Panc1 (cell line): ENCODE results near the gene SHROOM3. TPM values are rescaled to one million over a fixed set of nuclear protein-coding genes. Genes with fewer than 3 reads are reported as not detected.

Experiments used
- ATAC-seq: fragments of 200-7000 bp; cut with Tn5 transposase; 2 replicates; pipeline ENCODE4 v1.9.1; 2020; ENCODE audit warnings: mild to moderate bottlenecking, moderate library complexity
- BruUV-seq: library from RNA; stranded (reverse); fragments of 400-500 nt; replicated peaks from 2 replicates; lab custom pipeline; 2021; lab: Mats Ljungman, UMichigan
- CTCF ChIA-PET: fragments of 300-600 bp; sonication (Branson Sonifier 250); formaldehyde crosslinking; loops from one replicate; lab custom pipeline; 2022; ENCODE audit warnings: antibody characterized with exemption; lab: Charles Lee
- POLR2A ChIA-PET: fragments of 300-600 bp; sonication (Branson Sonifier 250); formaldehyde crosslinking; loops from one replicate; lab custom pipeline; 2022; ENCODE audit warnings: antibody characterized with exemption; lab: Charles Lee
- DNase-seq: peaks from one replicate; pipeline ENCODE4 v3.0.0-alpha.2; 2010; ENCODE audit warnings: low read depth, low spot score
- H3K27ac ChIP-seq: 2 replicates; pipeline ENCODE4 v1.5.1; 2011; ENCODE audit warnings: mild to moderate bottlenecking, low read length, inconsistent platforms
- H3K27me3 ChIP-seq: fragments of 200-500 bp; sonication (Bioruptor generic); 2 replicates; pipeline ENCODE4 v1.6.0; 2014; ENCODE audit warnings: low read length, inconsistent platforms; ENCODE audit not compliant: control insufficient read depth, insufficient read depth
- H3K36me3 ChIP-seq: fragments of 200-500 bp; sonication (Bioruptor generic); 2 replicates; pipeline ENCODE4 v1.5.1; 2014; ENCODE audit warnings: inconsistent platforms, mild to moderate bottlenecking, low read length, moderate library complexity; ENCODE audit not compliant: control insufficient read depth, insufficient read depth
- H3K4me1 ChIP-seq: 2 replicates; pipeline ENCODE4 v1.5.1; 2011; ENCODE audit warnings: inconsistent platforms, mild to moderate bottlenecking, low read length, moderate library complexity; ENCODE audit not compliant: control insufficient read depth, insufficient read depth
- H3K4me3 ChIP-seq, 2 experiments: 2 replicates each; pipeline ENCODE4 v1.5.1; 2011 to 2012; ENCODE audit warnings: low read depth in 2 of 2, low read length in 2 of 2, mild to moderate bottlenecking in 2 of 2, inconsistent platforms in 1 of 2, moderate library complexity in 1 of 2
- H3K9me3 ChIP-seq: fragments of 200-500 bp; sonication (Bioruptor generic); 2 replicates; pipeline ENCODE4 v1.5.1; 2014; ENCODE audit warnings: low read depth, mild to moderate bottlenecking, inconsistent platforms, low read length, moderate library complexity; ENCODE audit not compliant: control insufficient read depth, insufficient read depth
- CTCF ChIP-seq: fragments of 450-650 bp; IDR thresholded peaks from 2 replicates; pipeline ENCODE4 v1.5.1; 2017; ENCODE audit warnings: mild to moderate bottlenecking
- SIN3A ChIP-seq: IDR thresholded peaks from 2 replicates; pipeline ENCODE4 v1.6.1; 2012; ENCODE audit warnings: low read depth, mild to moderate bottlenecking, low read length, moderate library complexity, borderline replicate concordance; ENCODE audit not compliant: insufficient read depth
- TCF7L2 ChIP-seq: IDR thresholded peaks from 2 replicates; pipeline ENCODE4 v1.6.1; 2011; ENCODE audit warnings: mild to moderate bottlenecking, low read depth, low read length, inconsistent platforms
- in situ Hi-C: cut with HindIII; loops from 2 replicates; pipeline ENCODE4 v1.10.0; 2016; ENCODE audit warnings: low sequenced_read_pairs, low pct_unique_long_range_greater_than_20kb
- intact Hi-C: fragments of 100-400 bp; cut with micrococcal nuclease; formaldehyde crosslinking; loops from one replicate; pipeline ENCODE4 v1.10.0; 2022; ENCODE audit not compliant: unreplicated experiment
- total RNA-seq: library from RNA; stranded (reverse); gene quantifications from one replicate; pipeline ENCODE4 v1.2.1, GENCODE V29; 2021; ENCODE audit not compliant: unreplicated experiment

The SHROOM3 gene
- total RNA-seq, 1 experiment from 2014 or later: 7.2 TPM

DNA sequence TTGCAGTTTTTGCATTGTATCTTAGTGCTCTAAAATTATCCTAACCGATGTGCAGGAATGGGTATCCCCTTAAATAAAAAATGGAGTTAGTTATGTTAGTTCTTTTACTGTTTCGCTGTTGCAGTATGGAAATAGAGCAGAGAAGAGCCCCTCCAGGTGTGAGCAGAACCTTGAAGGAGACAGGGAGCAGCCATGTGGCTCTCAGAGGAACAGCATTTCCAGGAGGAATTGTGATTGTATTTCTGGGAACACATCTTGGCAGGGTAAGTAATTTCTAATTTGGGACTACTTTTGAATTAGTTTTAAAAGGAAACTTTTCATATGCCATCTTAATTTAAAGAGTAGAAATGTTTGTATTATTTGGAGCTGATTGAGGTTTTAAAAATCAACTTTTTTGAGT is 8.8 kb upstream of the SHROOM3 start:
- H3K36me3 ChIP-seq: no peaks in the 10 kb centered on the region
- POLR2A ChIA-PET: no interaction called here
- TF ChIP-seq CTCF (peak; percentile 62), TCF7L2 (no peak)
- BruUV-seq: no TSS peak
- no peak overlapping the region for H3K4me3 ChIP-seq
- in situ Hi-C loops: no loop called here
- no peaks in the 10 kb centered on the region for H3K4me1 ChIP-seq
- no peak for ATAC-seq
- DNase-seq: no peak
- H3K9me3 ChIP-seq: no peaks in the 10 kb centered on the region
- CTCF ChIA-PET: no interaction called here
- no peak overlapping the region for H3K27ac ChIP-seq
- intact Hi-C loops: no loop called here
- no peaks in the 10 kb centered on the region for H3K27me3 ChIP-seq

GRCh38 chr4:76429636-76430035 is 5.4 kb upstream of the SHROOM3 start:
- Histone ChIP-seq H3K36me3 (no peaks in the 10 kb centered on the region), H3K27me3 (no peaks in the 10 kb centered on the region), H3K27ac (no peak overlapping the region), H3K9me3 (no peaks in the 10 kb centered on the region), H3K4me1 (no peaks in the 10 kb centered on the region), H3K4me3 (no peak overlapping the region)
- in situ Hi-C loops: no loop called here
- no TSS peak for BruUV-seq
- ChIA-PET CTCF (no interaction called here), POLR2A (no interaction called here)
- no peak for ATAC-seq
- no peak for DNase-seq
- TF ChIP-seq CTCF (no peak), TCF7L2 (no peak), SIN3A (no peak)
- intact Hi-C loops: loop anchor here (2.0 to 10.0 kb wide), 2 partner anchors 75 to 325 kb away; no protein-coding TSS in a partner anchor

GRCh38 chr4:76430519-76431388 is 4.3 kb upstream of the SHROOM3 start:
- Histone ChIP-seq H3K36me3 (no peaks in the 10 kb centered on the region), H3K4me1 (no peaks in the 10 kb centered on the region), H3K27ac (no peak overlapping the region), H3K4me3 (no peak overlapping the region), H3K9me3 (no peaks in the 10 kb centered on the region), H3K27me3 (no peaks in the 10 kb centered on the region)
- in situ Hi-C loops: no loop called here
- ATAC-seq: no peak
- CTCF ChIA-PET: interaction anchor here (0.6 to 1.7 kb wide), 2 partner anchors 72 to 74 kb away, joined by 3 to 7 read pairs; no protein-coding TSS in a partner anchor
- DNase-seq: peak; percentile 10
- TF ChIP-seq TCF7L2 (no peak), CTCF (peak; percentile 76)
- BruUV-seq: no TSS peak
- POLR2A ChIA-PET: no interaction called here
- intact Hi-C loops: loop anchor here (2.0 to 10.0 kb wide), 2 partner anchors 74 to 324 kb away; no protein-coding TSS in a partner anchor
